Epithelial cell of proximal tubule (primary cell): ENCODE data around the gene ARHGEF39. TPM values are rescaled to one million over a fixed set of nuclear protein-coding genes. Genes with fewer than 3 reads are reported as not detected.

Source experiments
- DNase-seq: peaks from one replicate; pipeline ENCODE4 v3.0.0-alpha.2; 2011; ENCODE audit warnings: low read depth
- H3K4me3 ChIP-seq: 2 replicates; pipeline ENCODE4 v1.5.1; 2011; ENCODE audit warnings: low read depth, mild to moderate bottlenecking, low read length
- total RNA-seq: library from RNA; depleted of rRNA; stranded (reverse); fragments of >200 nt; gene quantifications from 2 replicates; pipeline ENCODE4 v1.2.3, GENCODE V29; 2015
- TF ChIP-seq, protein P1 (sequence below): conservative IDR thresholded peaks from 2 replicates; pipeline ENCODE4 v1.5.1; 2012; ENCODE audit warnings: low read depth, mild to moderate bottlenecking, low read length

Gene ARHGEF39
- total RNA-seq, 1 donor from 2014 or later, result 17.5 TPM

DNA sequence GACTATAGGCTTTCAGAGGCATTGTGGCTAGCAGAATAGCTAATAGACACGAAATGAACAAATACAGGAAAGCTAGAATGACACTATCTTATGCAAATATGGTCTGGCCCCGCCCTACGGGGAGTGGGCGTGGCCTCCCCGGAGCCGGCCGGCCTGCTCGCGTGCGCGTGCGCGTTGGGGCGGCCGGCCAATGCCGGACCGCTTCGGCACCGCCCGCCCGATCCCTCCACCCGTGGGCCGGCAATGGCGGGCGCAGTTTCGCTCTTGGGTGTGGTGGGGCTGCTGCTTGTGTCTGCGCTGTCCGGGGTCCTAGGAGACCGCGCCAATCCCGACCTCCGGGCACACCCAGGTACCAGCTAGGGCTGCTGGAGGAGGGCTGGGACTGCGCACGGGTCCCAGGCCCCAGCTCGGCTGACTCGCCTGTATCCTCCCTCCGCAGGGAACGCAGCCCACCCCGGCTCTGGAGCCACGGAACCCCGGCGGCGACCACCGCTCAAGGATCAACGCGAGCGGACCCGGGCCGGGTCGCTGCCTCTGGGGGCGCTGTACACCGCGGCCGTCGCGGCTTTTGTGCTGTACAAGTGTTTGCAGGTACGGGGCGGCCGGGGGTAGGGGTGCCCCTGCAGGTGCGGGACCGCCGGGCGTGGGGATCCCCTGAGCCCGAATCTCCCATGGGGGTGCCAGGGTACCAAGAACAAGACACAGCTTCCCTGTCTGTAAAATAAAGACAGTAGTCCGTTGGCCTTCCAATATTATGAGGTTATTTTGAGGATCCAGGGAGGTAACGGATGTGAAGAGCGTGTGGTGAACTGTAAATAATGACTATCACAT is 6.6 kb downstream of the ARHGEF39 start, which contains the start of gene CCDC107:
Gene CCDC107, plus strand, starts transcription at position 156 of the 831 bp plus-strand sequence. Its CDS starts 88 bp downstream, at position 244.
- TF ChIP-seq, protein P1, sequence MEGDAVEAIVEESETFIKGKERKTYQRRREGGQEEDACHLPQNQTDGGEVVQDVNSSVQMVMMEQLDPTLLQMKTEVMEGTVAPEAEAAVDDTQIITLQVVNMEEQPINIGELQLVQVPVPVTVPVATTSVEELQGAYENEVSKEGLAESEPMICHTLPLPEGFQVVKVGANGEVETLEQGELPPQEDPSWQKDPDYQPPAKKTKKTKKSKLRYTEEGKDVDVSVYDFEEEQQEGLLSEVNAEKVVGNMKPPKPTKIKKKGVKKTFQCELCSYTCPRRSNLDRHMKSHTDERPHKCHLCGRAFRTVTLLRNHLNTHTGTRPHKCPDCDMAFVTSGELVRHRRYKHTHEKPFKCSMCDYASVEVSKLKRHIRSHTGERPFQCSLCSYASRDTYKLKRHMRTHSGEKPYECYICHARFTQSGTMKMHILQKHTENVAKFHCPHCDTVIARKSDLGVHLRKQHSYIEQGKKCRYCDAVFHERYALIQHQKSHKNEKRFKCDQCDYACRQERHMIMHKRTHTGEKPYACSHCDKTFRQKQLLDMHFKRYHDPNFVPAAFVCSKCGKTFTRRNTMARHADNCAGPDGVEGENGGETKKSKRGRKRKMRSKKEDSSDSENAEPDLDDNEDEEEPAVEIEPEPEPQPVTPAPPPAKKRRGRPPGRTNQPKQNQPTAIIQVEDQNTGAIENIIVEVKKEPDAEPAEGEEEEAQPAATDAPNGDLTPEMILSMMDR, result peak; percentile 49
- H3K4me3 ChIP-seq, result peak within 1 kb of the TSS; percentile 78
- no peak for DNase-seq

DNA sequence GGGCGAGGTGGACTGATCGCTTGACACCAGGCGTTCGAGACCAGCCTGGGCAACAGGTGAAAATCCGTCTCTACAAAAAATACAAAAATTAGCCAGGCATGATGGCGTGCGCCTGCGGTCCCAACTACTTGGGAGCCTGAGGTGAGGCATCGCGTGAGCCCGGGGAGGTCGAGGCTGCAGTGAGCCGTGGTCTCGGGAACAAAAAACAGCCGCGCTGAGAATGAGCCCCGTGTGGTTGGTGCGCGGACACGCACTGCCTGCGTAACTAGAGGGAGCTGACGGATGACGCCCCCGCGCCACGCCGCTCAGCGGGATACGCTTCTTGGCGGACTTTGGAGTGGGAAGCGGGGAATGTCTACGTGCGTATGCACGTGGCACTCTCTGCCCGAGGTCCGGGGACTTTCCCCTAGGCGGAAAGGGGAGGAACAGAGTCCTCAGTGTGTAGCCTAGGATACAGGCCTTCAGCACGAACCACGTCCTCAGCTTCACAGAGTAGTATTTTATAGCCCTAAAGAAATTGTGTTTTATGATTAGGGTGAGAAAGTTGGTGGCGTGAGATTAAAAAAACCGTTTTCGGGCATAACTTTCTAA is 7.4 kb downstream of the ARHGEF39 start, which contains the start of gene RMRP:
Gene RMRP, minus strand, starts transcription at position 474 of the 591 bp plus-strand sequence.
- DNase-seq, result peak; percentile 95
- H3K4me3 ChIP-seq, result peak within 1 kb of the TSS; percentile 78

DNA sequence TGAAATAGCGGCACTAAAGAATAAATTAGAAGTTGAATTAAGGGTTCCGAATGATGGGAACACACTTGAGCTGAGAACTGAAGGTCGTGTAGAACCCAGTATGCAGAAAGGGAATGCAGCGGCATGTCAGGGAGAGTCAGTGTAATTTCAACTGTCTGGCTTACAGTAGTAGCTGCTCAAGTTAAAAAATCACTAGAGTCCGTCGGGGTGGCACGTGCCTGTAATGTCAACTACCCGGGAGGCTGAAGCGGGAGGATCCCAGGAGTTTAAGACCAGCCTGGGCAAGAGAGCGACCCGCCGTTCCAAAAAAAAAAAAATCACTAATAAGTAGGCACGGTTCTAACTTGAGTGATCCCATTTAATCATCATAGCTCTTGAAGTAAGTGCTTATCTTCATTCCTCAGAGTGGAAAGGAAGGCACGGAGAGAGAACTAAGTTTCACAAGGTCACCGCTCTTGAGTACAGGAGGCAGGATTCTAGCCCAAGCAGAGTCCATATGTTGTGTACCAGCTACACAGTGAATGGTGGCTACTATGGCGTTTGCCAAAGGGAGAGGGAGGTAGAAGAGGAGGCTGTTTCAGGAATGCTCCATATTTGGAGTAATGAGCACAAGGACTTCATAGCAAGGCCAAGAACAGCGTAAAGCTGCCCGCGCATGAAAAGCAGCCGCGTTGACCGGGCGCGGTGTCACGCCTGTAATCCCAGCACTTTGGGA is 8.0 kb downstream of the ARHGEF39 start:
- TF ChIP-seq, protein P1, result no peak
- peak overlapping the region; percentile 42 for H3K4me3 ChIP-seq
- DNase-seq, result no peak

More for the DNA sequence above, 7.4 kb downstream of the ARHGEF39 start, which contains the start of gene RMRP:
- TF ChIP-seq, protein P1, result peak; percentile 8

DNA sequence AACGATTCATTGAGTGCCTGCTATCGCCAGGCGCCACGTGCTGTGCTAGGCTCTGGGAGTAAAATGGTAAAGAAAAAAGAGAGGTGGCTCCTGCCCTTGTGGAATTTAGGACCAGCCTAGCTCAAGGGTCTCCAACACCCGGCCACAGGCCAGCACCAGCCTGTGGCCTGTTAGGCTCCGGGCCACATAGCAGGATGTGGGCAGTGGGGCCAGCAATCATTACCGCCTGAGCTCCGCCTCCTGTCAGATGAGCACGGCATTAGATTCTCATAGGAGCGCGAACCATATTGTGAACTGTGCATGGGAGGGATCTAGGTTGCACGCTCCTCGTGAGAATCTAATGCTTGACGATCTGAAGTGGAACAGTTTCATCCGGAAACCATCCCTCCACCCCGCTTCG is 8.6 kb downstream of the ARHGEF39 start:
- no peak overlapping the region for H3K4me3 ChIP-seq
- no peak for DNase-seq
- TF ChIP-seq, protein P1, result no peak

DNA sequence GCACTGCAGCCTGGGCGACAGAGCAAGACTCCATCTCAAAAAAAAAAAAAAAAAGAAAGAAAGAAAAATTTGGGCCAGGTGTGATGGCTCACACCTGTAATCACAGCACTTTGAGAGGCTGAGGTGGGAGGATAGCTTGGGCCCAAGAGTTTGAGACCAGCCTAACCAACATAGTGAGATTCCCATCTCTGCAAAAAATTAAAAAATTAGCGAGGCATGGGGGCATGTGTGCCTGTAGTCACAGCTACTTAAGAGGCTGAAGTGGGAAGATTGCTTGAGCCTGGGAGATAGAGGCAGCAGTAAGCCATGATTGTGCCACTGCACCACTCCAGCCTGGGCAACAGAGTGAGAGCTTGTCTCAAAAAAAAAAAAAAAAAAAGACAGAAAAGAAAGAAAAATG is 11.4 kb downstream of the ARHGEF39 start:
- DNase-seq, result no peak
- TF ChIP-seq, protein P1, result no peak
- no peak overlapping the region for H3K4me3 ChIP-seq

DNA sequence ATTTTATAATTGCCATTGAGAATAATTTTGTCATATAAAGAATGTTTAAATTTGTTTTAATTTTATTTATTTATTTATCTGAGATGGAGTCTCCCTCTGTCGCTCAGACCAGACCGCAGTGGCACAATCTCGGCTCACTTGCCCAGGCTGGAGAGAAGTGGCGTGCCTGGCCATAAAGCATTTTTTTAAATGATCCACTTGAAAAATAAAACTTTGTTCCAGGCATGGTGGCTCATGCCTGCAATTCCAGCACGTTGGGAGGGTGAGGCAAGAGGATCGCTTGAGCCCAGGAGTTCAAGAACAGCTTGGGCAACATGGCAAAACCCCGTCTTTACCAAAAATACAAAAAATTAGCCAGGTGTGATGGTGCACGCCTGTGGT is 12.2 kb downstream of the ARHGEF39 start:
- DNase-seq, result no peak
- no peak overlapping the region for H3K4me3 ChIP-seq
- TF ChIP-seq, protein P1, result no peak
